ENCODE results near the gene NIM1K. TPM values are rescaled to one million over a fixed set of nuclear protein-coding genes. Genes with fewer than 3 reads are reported as not detected.
"Not testable (repeated sequence)": the region's sequence is repeated elsewhere in the genome, so short reads cannot be mapped to it uniquely, and the experiment has no call there.

The NIM1K gene
- 1.8 TPM for total RNA-seq

- DNase-seq (ENCODE audit: low spot score): peak; percentile 53
These were observed at the start of gene NIM1K for GRCh38 chr5:43191740-43192557. Gene NIM1K, plus strand, starts transcription at chr5:43192225. Its CDS starts 53,551 bp downstream, at chr5:43245776.

DNA sequence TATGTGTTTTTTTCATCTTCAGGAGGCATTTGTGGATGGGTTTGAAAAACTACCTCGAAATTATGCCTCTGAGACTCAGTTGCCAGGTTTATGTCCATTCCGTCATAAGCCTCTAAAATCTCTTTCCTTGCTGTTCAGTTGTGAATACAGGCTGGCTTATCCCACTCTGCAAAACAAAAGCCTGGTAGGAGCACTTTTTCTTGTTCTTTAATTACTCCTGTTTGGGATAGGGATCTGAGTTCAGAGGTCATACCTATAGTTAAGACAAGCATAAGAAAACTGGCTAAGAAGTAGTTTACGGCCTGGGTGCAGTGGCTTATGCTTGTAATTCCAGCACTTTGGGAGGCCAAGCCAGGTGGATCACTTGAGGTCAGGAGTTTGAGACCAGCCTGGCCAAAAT is 47.0 kb upstream of the NIM1K start:
- DNase-seq (ENCODE audit: low spot score): no peak

DNA sequence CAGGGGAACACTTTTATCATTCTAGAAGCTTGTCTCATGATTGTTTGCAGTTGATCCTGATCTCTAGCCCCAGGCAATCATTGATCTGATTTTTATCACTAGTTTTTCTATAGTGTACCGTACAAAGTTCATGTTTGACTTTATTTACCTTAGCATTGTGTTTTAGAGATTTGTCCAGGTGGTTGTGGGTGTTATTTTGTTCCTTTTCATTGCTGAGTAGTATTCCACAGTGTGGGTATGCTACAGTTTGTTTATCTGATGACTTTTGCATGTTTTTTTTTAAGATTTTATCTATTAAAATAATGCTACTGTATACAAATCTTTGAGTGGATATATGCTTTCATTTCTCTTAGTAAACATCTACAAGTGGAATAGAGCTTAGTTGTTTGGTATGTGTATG is 45.1 kb upstream of the NIM1K start:
- no peak for DNase-seq (ENCODE audit: low spot score)

- DNase-seq (ENCODE audit: low spot score): no peak
These were observed 43.6 kb upstream of the NIM1K start for GRCh38 chr5:43148417-43148816.

DNA sequence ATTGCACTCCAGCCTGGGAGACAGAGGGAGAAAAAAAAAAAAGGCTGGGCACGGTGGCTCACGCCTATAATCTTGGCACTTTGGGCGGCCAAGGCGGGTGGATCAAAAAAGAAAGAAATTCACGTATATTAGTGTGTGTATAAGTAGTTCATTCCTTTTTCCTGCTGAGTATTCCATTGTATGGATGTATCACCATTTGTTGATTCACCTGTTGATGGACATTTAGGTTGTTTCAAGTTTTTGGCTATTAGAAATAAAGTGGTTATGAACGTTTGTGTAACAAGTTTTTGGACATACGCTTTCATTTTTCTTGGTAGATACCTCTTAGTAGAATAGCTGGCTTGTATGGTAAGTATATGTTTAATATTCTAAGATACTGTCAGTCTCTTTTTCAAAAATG is 42.8 kb upstream of the NIM1K start:
- DNase-seq (ENCODE audit: low spot score): no peak

DNA sequence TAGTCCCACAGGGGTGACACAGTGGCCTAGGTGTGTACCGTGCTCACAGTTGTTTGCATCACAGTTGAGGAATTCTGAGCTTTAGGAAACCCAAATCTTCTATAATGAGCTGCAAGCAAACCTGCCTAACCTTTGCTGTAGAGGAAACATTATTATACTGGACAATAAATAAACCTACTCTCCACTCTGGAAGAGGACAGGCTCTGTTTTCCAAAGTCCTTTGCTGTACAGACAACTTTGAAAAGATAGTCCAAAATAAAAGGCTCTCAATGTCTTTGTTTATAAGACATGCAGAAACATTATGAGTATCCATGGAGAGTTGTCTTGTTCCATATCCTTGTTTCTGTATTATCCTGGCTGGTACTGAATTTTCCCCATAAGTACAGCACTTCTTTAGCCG is 42.0 kb upstream of the NIM1K start:
- no peak for DNase-seq (ENCODE audit: low spot score)

DNA sequence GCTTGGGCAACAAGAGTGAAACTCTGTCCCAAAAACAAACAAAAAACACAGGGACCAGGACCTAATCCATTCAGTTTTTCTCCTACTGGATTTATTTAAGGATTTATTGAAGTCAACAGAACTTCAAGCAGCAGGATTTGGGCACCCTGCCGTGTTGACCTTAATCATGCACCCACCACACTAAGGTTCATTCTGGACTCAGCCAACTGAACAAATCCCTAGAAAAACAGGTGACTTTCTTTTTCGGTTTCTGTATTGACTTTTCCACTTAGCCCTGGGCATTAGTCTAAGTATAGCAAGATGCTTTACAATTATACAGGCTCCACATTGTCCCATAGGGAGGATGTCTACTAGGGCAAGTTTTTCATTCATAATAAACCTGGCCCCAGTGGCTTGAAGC is 41.3 kb upstream of the NIM1K start:
- no peak for DNase-seq (ENCODE audit: low spot score)

DNA sequence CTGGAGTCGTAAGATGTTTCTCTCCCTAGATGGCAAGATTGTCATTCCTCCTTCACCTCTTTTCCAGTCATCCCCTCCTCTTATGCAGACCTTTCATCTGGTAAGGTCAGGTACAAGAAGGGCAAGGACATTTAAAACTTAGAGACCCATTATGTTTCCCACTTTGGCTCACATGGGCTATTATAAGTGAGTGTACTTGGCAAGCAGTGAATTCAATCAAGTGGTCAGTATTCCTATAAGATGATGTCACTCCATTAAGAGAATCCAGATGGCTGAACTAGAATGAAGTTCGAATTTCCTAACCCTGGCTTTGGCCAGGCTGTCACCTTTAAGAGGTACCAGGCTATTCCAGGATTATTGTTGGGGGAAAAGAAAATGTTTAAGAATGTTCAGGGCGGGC is 39.1 kb upstream of the NIM1K start:
- no peak for DNase-seq (ENCODE audit: low spot score)

GRCh38 chr5:43154469-43154868 is 37.6 kb upstream of the NIM1K start:
- no peak for DNase-seq (ENCODE audit: low spot score)

GRCh38 chr5:43155394-43156096 is 36.5 kb upstream of the NIM1K start:
- DNase-seq (ENCODE audit: low spot score): no peak

DNA sequence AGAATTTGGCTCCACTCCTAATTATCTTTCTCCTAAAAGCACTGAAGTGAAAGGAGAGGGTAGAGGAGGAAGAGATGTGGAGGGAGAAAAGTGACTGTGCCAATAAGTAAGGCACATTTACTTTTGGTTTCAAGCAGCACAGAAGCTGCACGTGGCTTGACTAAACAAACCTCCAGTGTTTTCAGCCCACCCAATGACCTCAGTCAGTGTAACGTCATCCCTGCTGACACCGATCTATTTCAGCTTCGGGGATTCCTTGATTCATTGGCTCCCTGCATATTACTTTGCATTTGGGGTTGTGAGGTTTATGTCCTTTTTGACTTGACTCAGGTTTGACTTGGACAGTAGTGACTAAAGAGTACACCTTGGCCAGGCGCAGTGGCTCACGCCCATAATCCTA is 35.6 kb upstream of the NIM1K start:
- DNase-seq (ENCODE audit: low spot score): no peak

DNA sequence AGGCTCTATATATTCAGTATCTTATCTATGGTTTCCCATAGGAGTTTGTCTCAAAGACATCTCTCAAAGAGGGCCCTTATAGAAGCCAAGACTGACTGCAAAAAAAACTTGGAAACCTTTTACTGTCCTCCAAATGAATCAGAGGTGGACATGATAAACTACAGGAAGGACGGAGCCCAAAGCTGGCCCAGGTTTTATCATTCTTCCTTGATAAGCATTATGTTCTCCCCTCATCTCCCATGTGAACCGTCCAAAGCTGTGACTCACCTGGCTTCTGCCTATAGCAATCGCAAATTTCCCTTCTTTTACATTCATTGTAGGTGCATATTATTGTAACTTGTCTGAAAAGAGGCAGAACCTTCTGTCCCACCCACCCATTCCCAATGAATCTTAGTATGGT is 35.0 kb upstream of the NIM1K start:
- no peak for DNase-seq (ENCODE audit: low spot score)

- DNase-seq (ENCODE audit: low spot score): no peak
These were observed 30.8 kb upstream of the NIM1K start for GRCh38 chr5:43161244-43161643.

GRCh38 chr5:43164801-43165200 is 27.2 kb upstream of the NIM1K start:
- not testable (repeated sequence) for DNase-seq (ENCODE audit: low spot score)

GRCh38 chr5:43165323-43165722 is 26.7 kb upstream of the NIM1K start:
- DNase-seq (ENCODE audit: low spot score): no peak

GRCh38 chr5:43168175-43168574 is 23.9 kb upstream of the NIM1K start:
- DNase-seq (ENCODE audit: low spot score): no peak

GRCh38 chr5:43171451-43171850 is 20.6 kb upstream of the NIM1K start:
- no peak for DNase-seq (ENCODE audit: low spot score)

DNA sequence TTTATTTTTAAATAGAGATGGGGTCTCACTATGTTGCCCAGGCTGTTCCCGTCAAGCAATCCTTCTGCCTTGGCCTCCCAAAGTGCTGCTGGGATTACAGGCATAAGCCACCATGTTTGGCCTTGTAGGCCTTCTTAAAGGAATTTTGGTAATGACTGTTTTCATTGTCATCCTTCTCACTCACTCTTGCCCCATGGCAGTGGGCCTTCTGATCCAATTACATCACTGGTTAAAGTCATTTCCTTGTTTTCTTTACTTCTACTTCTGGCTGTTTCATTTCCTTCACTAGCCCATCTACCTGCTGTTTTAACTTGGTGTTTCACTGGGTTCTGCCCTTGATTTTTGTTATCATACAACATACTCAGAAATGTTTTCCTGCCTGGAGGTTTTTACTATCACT is 20.1 kb upstream of the NIM1K start:
- no peak for DNase-seq (ENCODE audit: low spot score)

GRCh38 chr5:43172779-43173178 is 19.2 kb upstream of the NIM1K start:
- DNase-seq (ENCODE audit: low spot score): no peak

- DNase-seq (ENCODE audit: low spot score): no peak
These were observed 17.4 kb upstream of the NIM1K start for GRCh38 chr5:43174586-43174985.

GRCh38 chr5:43179836-43180235 is 12.2 kb upstream of the NIM1K start:
- no peak for DNase-seq (ENCODE audit: low spot score)

DNA sequence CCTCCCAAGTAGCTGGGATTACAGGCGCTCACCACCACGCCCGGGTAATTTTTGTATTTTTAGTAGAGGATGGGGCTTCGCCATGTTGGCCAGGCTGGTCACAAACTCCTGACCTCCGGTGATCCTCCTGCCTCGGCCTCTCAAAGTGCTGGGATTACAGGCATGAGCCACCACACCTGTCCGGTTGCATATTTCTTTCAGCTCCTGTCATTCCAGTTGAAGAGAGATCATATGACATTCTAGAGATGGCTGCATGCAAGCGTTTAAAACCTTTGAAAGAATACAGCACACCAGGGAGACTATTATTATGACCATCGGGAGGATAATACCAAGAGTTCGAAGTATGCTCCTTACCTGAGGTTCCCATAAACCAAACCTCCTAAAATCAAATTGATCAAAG is 9.6 kb upstream of the NIM1K start:
- no peak for DNase-seq (ENCODE audit: low spot score)

GRCh38 chr5:43183101-43183500 is 8.9 kb upstream of the NIM1K start:
- DNase-seq (ENCODE audit: low spot score): not testable (repeated sequence)
